NCI-H2107 (cell line): Measurements from ENCODE around the gene DHRSX.
"Not testable (repeated sequence)": the region's sequence is repeated elsewhere in the genome, so short reads cannot be mapped to it uniquely, and the experiment has no call there.

ENCODE experiments used
- DNase-seq: peaks from one replicate; lab custom pipeline; 2025; lab: John Stamatoyannopoulos, UW

DHRSX gene

GRCh38 chrX:2351321-2351720 lies 149.5 kb downstream of the DHRSX start:
- DNase-seq: no peak

DNA sequence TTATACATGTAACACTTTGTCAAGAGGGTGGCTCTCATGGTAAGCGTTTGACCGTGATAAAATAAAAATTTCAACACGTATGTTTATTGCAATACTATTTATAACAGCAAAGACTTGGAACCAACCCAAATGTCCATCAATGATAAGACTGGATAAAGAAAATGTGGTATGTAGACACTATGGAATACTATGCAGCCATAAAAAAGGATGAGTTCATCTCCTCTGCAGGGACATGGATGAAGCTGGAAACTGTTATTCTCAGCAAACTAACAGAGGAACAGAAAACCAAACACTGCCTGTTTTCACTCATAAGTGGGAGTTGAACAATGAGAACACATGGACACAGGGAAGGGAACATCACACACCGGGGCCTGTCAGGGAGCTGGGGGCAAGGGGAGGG lies 150.1 kb downstream of the DHRSX start:
- not testable (repeated sequence) for DNase-seq

DNA sequence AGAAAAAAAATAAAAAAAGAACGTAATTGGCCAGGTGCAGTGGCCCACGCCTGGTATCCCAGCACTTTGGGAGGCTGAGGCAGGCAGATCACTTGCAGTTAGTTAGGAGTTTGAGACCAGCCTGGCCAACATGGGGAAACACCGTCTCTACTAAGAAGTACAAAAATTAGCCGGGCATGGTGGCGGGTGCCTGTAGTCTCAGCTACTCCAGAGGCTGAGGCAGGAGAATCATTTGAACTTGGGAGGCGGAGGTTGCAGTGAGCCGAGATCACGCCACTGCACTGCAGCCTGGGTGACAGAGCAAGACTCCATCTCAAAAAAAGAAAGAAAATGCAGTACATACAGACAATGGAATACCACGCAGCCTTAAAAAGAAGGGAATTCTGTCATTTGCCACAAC lies 150.7 kb downstream of the DHRSX start:
- DNase-seq: not testable (repeated sequence)

DNA sequence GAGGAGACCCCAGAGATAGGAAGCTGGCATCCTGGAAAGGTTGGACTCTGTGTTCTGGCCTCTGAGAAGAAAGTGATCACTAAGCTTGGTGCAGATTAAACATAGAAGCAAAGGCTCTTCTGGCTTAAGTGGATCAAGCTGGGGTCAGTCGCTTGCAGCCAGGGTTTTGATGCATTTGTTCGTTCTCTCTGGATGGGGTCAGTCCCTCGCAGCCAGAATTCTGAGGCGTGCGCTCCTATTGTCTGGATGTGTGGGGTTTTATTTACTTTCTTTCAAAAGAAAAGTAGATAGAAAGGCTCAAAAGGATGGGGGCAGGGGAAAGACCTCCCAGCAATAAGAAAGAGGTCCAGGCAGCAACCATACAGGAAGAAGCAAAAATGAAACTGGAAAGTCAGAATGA lies 152.6 kb downstream of the DHRSX start:
- DNase-seq: no peak

DNA sequence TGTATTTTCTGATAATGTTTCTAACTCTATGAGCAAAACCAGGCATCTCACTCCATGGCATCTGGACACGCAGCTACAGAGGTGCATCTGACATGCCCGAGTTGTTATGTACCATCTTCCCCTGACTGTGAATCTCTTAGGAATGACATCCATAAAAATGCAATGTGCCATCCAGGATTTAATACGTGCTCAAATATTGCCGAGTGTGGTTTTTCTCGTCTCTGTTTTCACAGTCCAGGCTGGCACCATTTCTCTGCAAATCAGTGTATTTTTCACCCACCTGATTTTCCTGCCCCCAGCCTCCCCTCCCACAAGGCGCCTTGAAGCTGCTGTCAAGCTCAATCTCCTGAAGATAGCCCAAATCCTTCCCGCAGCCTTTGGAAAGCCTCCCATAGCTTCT lies 154.6 kb downstream of the DHRSX start:
- DNase-seq: no peak

DNA sequence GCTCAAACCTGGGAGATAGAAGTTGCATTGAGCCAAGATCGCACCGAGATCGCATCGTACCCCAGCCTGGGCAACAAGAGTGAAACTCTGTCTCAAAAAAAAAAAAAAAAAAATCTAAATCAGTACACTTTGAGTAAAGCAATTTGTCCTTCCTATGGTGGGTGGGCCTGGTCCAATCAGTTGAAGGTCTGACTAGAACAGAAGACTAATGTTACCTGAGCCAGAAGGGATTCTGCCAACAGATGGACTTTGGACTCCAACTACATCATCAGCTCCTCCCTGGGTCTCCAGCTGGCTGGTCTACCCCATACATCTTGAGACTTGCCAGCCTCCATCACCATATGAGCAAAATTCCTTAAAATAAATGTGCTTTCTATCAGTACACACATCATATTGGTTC lies 155.2 kb downstream of the DHRSX start:
- DNase-seq: no peak

- no peak for DNase-seq
Observed at GRCh38 chrX:2343413-2343812, 157.4 kb downstream of the DHRSX start.

- no peak for DNase-seq
Observed at GRCh38 chrX:2342874-2343273, 157.9 kb downstream of the DHRSX start.

DNA sequence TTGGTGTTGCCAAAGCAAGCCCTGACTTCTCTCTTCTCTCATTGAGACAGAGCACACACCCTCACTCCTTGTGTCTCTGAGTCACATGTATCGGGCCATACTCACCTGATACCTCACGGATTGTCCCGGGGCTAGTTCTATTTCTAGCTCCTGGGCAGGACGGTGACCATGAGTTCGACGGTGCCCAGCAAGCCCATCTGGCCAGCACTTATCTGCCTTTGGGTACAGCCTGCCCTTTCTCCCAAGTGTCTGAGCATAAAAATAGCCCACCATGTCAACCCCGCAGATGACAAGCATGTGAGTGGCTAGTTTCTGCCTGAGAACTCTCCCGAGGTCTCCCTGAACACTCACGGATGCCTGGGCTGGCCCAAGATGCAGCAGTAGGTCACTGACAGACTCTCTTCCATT lies 158.5 kb downstream of the DHRSX start:
- DNase-seq: no peak

- DNase-seq: no peak
Observed at GRCh38 chrX:2340991-2341390, 159.8 kb downstream of the DHRSX start.

DNA sequence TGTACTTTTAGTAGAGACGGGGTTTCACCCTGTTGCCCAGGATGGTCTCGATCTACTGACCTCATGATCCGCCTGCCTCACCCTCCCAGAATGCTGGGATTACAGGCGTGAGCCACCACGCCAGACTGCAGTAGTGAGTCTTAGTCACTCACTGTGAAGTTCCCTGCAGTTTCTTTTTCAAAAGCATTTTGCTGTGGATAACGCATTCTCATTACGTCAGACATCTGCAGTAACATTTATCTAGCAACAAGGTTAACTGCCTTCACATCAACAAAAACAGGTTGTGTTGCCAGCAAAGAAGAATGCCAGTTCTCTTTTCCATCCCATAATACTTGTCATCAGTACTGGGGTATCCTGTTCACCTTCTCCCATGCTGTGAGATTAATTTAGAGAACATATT lies 164.6 kb downstream of the DHRSX start:
- no peak for DNase-seq

DNA sequence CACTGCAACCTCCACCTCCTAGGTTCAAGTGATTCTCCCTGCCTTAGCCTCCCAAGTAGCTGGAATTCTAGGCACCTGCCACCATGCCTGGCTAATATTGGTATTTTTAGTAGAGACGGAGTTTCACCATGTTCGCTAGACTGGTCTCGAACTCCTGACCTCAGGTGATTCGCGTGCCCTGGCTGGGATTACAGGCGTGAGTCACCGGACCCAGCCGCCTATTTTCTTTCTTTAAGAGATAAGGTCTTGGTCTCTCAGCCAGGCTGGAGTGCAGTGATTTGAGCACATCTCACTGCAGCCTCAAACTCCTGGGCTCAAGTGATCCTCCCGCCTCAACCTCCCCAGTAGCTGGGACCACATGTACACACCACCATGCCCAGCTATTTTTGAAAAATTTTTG lies 166.5 kb downstream of the DHRSX start:
- no peak for DNase-seq

DNA sequence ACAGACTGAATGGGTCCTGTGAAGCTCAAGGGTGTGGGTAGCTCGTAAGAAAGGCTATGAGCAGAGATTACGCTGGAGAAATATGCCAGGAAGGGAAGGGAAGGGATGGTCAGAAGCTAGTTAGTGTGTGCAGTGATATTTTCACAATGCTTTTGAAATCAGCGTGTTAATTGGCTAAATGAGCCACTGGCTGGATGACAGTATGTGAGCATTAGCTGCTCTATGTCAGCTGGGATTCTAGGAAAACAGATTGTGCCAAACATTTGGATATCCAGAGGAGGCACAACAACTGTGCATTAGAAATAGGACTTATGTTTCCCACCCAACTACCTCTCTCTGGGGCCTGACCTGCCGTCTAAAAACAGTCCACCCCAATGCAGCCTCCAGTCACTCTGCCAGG lies 168.5 kb downstream of the DHRSX start:
- DNase-seq: no peak

DNA sequence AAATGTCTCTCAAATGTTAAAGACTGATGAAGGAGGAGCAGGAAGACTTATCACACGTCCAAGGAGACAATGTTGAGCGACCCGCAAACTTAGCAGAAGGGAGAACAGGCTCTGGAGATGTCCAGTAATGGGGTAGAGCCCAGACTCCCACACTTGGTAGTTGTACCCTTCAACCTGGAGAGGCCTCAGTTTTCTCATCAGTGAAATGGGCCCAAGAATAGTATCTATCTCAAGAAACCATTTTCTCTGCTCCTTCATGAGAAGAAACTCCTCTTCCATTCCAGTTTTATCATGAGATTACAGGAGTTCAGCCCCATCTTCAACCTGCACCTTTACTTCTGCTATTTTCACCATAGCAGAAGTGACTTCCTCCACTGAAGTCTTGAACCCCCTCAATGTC lies 169.9 kb downstream of the DHRSX start:
- no peak for DNase-seq

GRCh38 chrX:2330487-2330886 lies 170.3 kb downstream of the DHRSX start:
- DNase-seq: no peak

- no peak for DNase-seq
Observed at GRCh38 chrX:2327423-2327822, 173.4 kb downstream of the DHRSX start.

DNA sequence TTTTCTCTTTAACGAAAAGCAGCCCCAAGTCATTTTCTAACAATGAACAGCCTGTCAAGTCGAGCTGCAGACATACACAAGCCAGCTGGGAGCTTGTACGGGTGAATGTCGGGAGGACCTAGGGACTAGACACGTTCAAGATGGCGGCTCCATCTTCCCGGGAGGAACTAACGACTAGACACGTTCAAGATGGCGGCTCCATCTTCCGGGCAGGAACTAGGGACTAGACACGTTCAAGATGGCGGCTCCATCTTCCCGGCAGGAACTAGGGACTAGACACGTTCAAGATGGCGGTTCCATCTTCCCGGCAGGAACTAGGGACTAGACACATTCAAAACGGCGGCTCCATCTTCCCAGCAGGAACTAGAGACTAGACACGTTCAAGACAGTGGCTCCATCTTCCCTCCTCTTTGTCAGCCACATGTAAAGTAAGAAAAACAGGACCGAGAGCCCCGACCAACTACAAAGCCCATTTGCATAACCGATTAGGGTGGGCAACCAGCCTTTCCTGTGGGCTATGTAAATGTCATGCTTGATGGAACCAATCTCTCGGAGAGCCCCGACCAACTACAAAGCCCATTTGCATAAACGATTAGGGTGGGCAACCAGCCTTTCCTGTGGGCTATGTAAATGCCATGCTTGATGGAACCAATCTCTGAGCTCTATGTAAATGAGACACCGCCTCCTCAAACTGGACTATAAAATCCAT lies 175.5 kb downstream of the DHRSX start:
- DNase-seq: no peak

GRCh38 chrX:2324151-2324550 lies 176.6 kb downstream of the DHRSX start:
- no peak for DNase-seq

DNA sequence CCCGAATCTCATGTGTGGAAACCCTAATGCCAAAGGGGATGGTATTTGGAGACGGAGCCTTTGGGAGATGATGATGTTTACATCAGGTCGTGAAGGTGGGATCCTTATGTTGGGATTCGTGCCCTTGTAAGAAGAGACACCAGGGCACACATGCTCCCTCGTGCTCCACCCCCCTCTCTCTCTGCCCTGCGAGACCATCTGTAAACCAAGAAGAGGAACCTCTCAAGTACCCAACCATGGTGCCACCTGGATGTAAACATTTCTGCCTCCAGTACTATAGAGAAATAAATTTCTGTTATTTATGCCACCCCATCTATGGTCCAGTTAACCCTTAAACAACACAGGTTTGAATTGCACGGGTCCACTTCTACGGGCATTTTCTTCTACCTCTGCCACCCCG lies 179.4 kb downstream of the DHRSX start:
- no peak for DNase-seq

DNA sequence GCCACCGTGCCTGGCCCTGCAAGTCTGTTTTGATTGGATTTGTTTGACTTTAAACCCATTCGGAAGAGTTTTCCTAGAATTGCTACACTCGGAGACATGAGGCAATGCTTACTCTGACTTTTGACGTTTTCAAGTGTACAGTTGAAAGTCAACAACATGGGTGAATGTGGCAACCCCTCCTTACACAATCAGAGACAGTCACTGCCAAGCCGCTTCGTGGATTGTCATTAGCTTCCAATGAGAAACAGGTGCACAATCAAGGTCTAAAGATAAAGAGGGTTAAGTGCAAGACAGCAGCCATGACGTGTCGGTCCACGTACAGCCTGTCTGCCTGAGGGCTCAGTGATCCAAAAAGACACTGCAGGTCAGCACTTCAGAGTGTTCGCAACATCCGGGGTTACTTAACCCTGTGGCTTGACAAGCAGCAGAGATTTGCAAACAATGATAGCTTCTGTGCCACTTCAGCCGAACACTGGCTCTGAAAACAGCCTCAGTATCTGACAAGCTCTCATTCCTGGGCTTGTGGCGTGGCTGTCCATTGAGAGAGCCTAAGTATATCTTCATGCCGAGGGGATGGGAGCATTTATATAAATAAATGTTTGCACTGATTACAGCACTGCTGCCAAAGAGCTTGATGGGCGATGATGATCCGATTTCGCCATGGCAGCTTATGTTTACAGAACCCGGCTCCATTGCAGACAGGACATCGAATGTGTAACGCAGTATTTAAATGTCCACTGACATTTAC lies 180.0 kb downstream of the DHRSX start:
- no peak for DNase-seq

- no peak for DNase-seq
Observed at GRCh38 chrX:2320089-2320488, 180.7 kb downstream of the DHRSX start.

DNA sequence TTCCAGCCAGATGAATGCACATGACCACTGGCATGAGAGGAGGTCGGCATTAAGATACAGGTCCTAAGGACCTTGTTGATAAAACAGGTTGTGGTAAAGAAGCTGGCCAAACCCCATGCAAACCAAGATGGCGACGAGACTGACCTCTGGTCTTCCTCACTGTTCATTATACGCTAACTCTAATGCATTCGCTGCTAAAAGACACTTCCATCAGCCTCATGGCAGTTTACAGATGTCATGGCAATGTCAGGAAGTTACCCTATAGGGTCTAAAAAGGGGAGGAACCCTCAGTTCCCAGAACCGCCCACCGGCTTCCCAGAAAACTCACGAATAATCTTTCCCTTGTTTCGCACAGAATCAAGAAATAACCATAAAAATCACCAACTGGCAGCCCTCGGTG lies 182.4 kb downstream of the DHRSX start:
- DNase-seq: no peak

GRCh38 chrX:2317527-2318055 lies 183.2 kb downstream of the DHRSX start:
- DNase-seq: no peak

GRCh38 chrX:2316534-2316933 lies 184.2 kb downstream of the DHRSX start:
- no peak for DNase-seq
